CD4-positive, alpha-beta T cell treated with Interleukin-10 for 1 hour (primary cell): Measurements from ENCODE around the gene DCTPP1.
"Not testable (repeated sequence)": the region's sequence is repeated elsewhere in the genome, so short reads cannot be mapped to it uniquely, and the experiment has no call there.

Source experiments
- DNase-seq: peaks from one replicate; pipeline ENCODE4 v3.0.0-alpha.2; 2020

DCTPP1 gene

DNA sequence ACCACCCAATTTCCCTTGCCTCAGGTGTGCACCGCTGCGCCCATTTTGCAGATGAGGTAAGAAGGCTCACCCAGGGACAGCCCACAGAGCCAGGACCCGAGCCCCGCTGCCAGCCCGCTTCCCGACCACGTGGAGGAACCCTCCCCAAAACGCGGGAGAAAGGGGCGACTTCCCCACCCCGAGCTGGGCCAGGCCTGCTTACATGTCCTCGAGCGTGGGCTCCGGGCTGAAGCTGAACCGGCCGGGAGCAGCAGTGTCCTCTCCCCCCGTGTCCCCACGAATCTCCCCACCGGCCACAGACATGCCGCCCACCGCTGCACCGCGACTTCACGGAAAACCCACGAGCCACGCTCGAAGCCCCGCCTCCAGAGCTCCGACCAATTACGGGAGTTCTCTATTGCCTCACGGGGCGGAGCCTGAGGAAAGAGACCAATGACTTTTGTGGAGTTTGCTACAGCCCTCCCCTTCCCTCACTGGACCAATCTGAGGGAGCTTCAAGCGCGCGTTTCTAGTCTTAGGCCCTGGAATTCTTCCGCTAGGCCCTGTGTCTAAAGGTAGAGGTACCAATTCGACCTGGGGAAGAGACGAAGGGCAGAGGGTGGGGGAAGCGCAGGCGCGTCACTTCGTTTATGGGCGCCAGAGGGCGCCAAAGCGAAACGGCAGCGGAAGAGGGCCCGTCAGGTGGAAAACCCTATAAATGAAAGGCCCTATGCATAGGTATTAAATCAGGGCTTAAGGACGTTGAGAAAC is at the start of gene DCTPP1:
Gene DCTPP1, minus strand, starts transcription at position 353 of the 750 bp plus-strand sequence. Its CDS starts 50 bp downstream, at position 303.
- DNase-seq, result peak; percentile 99

DNA sequence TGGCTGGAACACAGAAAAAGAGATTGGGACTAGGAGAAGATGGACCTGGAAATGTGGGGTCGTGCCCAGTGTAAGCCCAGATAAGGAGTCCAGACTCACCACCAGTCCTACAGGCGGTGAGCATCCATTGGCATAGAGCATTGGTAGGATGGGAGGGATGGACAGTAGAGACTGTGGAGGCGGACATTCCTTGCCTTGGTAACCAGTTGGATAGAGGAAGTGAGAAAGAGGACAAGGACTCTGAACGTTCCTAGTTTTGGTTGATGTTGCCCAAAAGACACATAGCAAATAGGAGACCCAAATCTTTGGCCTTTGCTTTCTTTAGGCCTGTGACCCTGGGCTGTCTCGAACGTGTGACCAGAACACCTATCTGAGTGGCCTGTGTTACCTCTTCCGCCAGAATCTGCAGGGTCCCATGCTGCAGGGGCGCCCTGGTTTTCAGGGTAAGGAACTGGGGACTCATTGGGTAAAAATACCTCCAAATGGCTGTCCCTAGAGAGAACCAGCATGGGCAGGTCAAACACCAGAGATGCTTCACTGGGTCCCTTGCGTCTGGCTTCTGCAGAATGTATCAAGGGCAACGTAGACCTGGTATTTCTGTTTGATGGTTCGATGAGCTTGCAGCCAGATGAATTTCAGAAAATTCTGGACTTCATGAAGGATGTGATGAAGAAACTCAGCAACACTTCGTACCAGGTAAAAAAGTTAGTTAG is 49.1 kb upstream of the DCTPP1 start:
- no peak for DNase-seq

DNA sequence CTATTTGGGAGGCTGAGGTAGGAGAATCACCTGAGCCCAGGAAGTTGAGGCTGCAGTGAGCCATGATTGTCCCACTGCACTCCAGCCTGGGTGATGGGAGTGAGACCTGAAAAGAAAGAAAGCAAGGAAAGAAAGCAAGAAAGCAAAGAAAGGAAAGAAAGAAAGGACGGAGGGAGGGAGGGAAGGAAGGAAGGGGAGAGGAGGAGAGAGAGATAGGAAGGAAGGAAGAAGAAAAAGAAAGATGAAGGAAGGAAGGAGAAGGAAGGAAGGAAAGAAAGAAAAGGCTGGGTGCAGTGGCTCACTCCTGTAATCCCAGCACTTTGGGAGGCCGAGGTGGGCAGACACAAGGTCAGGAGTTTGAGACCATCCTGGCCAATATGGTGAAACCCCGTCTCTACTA is 47.9 kb upstream of the DCTPP1 start:
- DNase-seq, result not testable (repeated sequence)

DNA sequence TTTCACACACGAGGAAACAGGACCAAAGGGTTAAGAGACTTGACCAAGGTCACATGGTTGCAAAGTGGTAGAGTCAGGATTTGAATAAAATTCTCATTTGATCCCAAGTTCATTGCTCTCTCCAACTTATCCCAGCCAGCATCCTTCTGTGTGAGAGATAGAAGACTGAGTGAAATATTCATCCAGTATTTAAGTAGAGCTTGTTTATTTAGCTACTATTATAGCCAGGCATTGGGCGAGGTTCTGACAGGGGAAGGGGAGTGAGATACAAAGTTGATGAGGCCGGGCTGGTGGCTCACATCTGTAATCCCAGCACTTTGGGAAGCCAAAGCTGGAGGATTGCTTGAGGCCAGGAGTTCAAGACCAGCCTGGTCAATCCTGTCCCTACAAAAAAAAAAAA is 47.2 kb upstream of the DCTPP1 start:
- DNase-seq, result no peak

DNA sequence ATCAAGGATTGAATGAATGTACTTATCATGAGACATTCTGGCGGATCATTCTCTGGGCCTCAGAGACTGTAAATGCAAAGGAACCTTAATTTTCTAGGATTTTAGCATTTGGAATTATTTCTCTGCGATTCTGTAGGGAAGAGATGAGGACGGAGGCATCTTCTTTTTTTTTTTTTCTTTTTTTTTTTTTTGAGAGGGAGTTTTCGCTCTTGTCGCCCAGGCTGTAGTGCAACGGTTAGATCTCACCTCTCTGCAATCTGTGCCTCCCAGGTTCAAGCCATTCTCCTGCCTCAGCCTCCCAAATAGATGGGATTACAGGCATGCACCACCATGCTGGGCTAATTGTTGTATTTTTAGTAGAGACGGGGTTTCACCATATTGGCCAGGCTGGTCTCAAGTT is 44.9 kb upstream of the DCTPP1 start:
- DNase-seq, result no peak

DNA sequence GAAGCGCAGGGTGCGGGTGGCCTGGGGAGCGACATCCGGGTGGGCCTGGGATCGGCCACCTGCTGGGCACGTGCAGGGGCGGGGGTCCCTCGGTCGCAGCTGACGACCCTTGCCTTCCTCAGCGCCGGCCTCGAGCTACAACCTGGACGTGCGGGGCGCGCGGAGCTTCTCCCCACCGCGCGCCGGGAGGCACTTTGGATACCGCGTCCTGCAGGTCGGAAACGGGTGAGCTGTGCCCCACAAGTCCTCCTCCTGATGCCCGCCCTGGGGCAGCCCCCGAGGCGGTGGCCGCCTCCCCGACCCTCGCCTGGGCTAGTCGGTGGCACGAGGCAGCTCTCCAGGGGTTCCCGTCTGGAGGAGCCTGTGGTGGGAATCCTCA is 44.2 kb upstream of the DCTPP1 start:
- DNase-seq, result no peak

DNA sequence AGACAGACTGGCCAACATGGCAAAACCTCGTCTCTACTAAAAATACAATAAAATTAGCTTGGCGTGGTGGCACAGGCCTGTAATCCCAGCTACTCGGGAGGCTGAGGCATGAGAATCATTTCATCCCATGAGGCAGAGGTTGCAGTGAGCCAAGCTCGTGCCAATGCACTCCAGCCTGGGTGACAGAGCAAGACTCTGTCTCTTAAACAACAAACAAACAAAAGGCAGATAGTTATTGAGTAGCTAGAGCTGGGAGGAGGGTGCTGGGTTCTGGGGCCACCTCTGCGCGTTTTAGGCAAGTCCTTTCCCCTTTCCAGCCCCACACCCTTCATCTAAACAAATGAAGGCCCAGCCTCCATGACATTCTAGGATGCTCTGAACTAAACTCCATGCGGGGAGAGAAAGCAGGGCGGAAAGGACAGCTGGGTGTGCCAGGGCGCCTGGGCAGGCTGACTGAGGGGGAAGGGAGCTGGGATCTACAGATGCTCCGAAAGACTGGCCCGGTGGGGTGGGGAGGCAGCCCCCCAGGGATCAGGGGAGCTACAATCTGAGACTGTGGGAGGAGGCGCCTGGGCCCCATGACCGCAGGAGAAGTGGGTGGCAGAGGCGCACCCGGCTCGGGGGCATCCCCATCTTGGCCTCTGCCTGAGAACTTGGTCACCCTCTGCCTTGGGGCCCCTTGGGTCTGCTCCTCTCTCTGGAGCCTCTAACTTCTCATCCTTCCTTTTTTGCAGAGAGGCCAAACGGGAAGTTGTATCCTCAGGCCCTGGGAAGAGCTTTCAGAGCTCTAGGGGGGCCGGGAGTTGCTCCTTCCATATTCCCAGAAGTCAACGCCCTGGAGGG is 43.6 kb upstream of the DCTPP1 start:
- peak; percentile 57 for DNase-seq

DNA sequence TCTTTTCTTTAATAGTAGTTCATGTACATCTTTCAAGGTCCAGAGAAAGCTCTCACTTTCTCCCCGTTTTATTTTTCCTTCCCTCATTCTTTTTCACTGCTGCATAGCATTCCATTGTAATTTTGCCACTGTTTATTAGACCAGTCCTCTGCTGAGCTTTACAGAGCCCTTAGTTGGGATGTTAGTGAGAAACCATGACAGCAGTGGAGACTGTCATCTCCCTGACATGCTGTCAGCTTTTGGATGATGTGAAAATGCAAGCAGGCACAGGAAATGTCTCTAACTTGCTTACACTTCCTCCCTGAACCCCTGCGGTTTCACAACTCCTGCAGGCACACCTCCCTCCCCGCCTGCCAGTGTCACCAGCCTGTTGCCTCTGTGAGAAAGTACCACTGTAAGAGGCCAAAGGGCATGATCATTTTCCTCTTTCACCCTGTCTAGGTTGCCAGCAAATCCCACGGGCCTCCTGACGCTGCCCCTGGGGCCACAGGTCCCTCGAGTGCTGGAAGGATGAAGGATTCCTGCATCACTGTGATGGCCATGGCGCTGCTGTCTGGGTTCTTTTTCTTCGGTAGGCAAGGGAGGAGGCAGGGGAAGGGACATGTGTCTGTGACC is 42.6 kb upstream of the DCTPP1 start, which contains the start of gene ITGAL:
Gene ITGAL, plus strand, starts transcription at position 415 of the 615 bp plus-strand sequence. Its CDS starts 96 bp downstream, at position 511.
- DNase-seq, result peak; percentile 89

DNA sequence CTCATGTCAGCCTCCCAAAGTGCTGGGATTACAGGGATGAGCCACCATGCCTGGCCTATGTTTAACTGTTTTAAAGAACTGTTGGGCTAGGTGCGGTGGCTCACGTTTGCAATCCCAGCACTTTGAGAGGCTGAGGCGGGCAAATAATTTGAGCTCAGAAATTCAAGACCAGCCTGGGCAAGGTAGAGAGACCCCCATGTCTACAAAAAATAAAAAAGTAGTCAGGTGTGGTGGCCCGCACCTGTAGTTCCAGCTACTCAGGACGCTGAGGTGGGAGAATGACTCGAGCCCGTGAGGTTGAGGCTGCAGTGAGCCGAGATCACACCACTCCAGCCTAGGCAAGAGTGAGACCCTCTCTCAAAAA is 40.8 kb upstream of the DCTPP1 start:
- DNase-seq, result no peak

DNA sequence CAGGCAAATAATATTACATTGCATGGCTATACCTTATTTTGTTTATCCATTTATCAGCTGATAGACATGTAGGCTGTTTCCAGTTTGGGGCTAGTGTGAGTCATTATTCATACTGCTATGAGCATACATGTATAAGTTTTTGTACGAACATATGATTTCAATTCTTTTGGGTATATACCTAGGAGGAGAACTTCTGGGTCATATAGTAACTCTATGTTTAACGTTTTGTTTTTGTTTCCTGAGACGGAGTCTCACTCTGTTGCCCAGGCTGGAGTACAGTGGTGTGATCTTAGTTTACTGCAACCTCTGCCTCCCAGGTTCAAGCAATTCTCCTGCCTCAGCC is 40.3 kb upstream of the DCTPP1 start:
- no peak for DNase-seq

DNA sequence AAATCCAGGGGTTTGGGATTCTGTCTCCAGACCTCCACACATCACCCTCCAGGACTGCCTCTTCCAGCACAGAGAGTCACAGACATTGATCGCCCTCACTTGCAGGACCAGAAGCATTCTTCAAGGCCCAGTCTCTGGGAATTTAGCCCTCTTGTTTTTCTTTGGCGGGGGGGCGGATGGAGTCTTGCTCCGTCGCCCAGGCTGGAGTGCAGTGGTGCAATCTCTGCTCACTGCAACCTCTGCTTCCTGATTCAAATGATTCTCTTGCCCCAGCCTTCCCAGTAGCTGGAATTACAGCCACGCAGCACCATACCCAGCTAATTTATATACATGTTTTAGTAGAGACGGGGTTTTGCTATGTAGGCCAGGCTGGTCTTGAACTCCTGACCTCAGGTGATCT is 34.2 kb upstream of the DCTPP1 start:
- no peak for DNase-seq

DNA sequence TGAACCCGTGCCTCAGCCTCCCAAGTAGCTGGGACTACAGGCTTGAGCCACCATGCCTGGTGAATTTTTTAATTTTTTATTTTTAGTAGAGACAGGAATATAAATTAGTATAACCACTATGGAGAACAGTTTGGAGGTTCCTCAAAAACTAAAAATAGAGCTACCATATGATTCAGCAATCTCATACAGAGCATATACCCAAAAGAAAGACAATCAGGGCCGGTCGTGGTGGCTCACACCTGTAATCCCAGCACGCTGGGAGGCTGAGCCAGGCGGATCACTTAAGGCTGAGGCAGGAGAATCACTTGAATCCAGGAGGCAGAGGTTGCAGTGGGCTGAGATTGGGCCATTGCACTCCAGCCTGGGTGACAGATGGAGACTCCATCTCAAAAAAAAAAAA is 31.6 kb upstream of the DCTPP1 start:
- not testable (repeated sequence) for DNase-seq

DNA sequence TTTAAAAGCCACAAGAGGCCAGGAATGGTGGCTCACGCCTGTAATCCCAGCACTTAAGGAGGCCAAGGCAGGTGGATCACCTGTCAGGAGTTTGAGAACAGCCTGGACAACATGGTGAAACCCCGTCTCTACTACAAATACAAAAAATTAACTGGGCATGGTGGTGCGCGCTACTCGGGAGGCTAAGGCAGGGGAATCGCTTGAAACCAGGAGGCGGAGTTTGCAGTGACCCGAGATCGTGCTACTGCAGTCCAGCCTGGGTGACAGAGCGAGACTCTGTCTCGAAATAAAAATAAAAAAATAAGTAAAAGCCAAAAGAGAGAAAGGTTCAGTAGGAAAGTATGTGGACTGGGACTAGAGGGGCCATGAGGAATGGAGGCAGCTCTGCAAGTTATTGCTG is 29.6 kb upstream of the DCTPP1 start:
- DNase-seq, result no peak

DNA sequence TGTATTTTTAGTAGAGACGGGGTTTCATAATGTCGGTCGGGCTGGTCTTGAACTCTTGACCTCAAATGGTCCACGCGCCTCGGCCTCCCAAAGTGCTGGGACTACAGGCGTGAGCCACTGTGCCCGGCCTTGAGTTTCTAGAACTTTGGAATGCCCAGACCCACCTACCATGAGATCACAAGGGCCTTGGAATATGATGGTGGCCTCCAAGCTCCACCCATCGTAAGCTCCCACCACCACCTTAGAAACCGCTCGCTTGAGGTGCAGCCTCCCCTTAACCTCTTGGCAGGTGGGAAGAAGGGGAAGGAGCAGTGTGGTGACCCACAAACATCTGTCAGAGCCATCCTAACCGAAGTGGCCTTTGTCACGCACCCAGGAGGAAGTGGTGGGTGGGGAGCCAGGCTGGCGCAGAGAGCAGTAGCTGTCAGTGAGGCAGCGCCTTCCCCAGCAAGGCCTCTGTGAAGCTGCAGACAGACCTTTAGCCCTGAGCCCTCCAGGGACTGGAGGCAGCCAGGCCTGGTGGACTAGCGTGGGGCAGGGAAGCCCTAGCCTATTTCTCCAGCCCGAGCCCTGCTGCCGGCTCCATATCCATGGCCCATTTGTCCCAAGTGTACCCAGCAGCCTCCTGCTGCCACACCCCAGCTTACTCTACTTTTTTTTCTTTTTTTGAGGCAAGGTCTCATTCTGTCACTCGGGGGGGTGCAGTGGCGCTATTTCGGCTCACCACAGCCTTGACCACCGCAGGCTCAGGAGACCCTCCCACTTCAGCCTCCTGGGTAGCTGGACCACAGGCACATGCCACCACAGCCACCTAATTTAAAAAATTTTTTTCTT is 28.9 kb upstream of the DCTPP1 start:
- DNase-seq, result peak; percentile 78

DNA sequence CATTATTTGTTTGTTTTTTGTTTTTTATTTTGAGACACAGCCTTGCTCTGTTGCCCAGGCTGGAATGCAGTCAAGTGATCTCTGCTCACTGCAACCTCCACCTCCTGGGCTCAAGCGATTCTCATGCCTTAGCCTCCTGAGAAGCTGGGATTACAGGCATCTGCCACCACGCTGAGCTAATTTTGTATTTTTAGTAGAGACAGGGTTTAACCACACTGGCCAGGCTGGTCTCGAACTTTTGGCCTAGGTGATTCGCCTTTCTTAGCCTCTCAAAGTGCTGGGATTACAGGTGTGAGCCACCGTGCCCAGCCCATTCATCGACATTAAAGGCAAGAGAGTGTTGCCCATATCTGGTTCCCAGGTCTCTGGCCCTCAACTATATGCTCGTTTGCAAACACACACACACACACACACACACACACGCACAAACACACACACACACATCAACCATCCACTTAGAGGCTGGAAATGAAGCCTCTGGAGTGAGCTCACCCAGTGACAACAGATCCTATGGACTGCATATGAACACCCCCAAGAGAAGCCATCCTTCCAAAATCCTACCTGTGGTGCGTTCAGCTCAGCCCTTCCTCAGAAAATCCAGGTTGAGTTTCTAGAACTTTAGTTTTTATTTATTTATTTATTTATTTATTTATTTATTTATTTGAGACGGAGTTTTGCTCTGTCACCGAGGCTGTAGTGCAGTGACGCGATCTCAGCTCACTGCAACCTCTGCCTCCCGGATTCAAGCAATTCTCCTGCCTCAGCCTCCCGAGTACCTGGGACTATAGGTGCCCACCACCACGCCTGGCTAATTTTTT is 28.1 kb upstream of the DCTPP1 start:
- DNase-seq, result no peak

DNA sequence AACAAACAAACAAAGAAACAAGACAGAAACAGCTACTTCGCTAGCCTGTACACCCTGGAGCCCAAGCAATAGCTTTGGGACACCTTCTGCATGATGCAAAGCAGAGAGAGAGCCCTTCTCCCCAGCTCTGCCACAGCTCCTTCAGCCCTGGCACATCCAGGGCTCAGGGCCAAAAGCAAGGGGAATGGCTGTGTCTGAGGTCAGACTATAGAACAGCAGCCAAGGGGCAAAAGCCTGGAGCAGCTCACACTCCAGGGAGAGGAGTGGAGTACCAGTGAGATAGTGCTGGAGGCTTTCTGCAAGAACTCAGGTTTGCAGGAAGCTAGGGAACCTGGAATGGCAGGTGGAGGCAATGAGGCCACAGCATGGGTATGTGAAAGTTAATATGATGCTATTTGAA is 27.4 kb upstream of the DCTPP1 start:
- DNase-seq, result no peak

DNA sequence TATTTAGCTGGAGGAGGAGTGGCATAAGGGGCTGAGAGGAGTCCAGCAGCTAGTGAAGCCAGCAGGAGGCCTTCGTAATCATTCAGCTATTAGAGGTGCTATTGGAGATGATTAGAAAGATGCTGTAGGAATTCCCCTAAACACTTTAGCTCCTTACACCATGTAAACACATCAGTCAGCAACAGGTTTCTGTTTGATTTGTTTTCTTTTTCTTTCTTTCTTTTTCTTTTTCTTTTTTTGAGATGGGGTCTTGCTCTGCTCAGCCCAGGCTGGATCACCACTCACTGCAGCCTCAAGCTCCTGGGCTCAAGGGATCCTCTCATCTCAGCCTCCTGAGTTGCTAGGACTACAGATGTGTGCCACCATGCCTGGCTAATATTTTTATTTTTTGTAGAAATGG is 26.5 kb upstream of the DCTPP1 start:
- DNase-seq, result no peak

DNA sequence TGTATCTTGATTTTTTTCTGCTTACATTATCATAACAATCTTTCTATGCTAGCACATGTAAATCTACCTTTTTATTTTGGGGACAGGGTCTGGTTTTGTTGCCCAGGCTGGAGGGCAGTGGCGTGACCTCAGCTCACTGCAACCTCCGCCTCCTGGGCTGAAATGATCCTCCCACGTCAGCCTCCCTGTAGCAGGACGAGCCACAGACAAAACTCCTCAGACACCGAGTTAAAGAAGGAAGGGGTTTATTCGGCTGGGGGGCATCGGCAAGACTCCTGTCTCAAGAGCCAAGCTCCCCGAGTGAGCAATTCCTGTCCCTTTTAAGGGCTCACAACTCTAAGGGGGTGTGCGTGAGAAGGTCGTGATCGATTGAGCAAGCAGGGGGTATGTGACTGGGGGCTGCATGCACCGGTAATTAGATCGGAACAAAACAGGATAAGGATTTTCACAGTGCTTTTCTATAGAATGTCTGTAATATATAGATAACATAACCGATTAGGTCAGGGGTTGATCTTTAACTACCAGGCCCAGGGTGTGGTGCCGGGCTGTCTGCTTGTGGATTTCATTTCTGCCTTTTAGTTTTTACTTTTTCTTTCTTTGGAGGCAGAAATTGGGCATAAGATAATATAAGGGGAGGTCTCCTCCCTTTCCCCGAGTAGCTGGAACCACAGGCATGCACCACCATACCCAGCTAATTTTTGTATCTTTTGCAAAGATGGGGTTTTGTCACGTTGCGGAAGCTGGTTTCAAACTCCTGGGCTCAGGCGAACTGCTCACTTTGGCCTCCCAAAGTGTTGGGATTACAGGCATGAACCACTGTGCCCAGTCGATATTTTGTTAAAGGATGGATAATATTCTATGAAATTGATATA is 23.1 kb upstream of the DCTPP1 start:
- DNase-seq, result not testable (repeated sequence)

DNA sequence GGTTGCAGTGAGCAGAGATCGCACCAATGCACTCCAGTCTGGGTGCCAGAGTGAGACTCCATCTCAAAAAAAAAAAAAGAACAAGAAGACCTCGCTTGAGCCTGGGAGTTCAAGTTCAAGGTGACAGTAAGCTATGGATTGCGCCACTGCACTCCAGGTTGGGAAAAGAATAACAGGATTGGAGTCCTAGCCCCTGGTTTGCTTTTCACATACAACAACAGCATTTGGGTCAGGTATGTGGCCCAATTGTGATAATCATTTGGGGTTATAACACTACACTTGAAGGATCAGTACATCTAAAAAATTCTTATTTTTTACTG is 19.2 kb upstream of the DCTPP1 start:
- DNase-seq, result no peak

DNA sequence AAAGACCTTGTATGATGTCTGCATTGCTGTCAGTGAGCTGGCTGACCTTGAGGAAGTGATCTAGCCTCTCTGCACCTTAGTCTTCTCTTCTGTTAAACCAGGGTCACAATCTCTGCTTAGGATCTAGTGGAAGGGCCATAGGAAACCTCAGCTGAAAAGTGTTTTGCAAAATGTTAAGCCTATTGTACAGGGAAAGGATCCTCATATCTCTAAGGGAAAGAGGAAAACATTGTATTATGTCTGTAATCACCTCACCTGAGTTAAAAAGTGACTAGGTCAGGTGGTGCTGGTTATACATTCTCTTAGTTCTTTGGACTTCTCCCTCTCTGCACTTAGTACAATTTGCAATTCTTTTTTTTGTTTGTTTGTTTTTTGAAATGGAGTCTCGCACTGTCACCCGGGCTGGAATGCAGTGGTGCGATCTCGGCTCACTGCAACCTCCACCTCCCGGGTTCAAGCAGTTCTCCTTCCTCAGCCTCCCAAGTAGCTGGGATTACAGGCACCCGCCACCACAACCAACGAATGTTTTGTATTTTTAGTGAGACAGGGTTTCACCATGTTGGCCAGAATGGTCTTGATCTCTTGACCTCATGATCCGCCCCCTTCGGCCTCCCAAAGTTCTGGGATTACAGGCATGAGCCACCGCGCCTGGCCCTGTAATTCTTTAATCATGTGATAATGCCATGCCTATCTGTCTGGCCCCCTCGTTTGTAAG is 17.8 kb upstream of the DCTPP1 start:
- DNase-seq, result no peak
